WI38 (cell line): ENCODE measurements around the gene DGKZ.

Experiments
- H3K4me3 ChIP-seq: 2 replicates; pipeline ENCODE4 v1.5.1; 2011; ENCODE audit warnings: low read depth, mild to moderate bottlenecking, control low read depth, low read length
- TF ChIP-seq, protein P1 (sequence below): IDR thresholded peaks from 2 replicates; pipeline ENCODE4 v1.5.1; 2012; ENCODE audit warnings: low read depth, mild to moderate bottlenecking, control low read depth, low read length

The DGKZ gene

DNA sequence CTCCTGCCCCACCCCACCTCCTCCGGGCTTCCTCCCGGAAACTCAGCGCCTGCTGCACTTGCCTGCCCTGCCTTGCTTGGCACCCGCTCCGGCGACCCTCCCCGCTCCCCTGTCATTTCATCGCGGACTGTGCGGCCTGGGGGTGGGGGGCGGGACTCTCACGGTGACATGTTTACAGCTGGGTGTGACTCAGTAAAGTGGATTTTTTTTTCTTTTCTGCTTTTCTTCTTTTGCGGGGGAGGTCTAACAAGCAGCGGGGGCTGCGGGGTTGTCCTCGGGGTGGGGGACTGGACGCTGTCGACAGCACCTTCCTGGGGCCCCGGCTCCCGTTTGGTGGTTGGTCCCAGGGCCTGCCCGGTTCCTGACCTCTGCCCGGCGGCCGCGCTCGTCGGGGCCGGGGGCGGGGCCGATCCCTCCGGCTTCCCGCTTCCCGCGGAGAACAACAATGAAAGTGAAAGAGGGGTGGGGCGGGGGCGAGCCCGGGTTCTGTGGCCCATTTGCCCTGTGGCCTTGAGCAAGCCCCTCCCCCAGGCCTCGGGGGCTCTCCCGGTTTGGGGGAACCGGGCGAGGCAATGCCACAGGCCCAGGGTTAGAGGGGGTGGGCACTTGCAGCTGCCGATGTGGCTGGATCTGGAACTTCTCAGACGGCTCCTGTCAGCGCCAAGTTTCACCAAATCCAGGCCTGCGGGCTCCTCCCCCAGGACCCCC, 33.2 kb downstream of the DGKZ start:
- TF ChIP-seq, protein P1, sequence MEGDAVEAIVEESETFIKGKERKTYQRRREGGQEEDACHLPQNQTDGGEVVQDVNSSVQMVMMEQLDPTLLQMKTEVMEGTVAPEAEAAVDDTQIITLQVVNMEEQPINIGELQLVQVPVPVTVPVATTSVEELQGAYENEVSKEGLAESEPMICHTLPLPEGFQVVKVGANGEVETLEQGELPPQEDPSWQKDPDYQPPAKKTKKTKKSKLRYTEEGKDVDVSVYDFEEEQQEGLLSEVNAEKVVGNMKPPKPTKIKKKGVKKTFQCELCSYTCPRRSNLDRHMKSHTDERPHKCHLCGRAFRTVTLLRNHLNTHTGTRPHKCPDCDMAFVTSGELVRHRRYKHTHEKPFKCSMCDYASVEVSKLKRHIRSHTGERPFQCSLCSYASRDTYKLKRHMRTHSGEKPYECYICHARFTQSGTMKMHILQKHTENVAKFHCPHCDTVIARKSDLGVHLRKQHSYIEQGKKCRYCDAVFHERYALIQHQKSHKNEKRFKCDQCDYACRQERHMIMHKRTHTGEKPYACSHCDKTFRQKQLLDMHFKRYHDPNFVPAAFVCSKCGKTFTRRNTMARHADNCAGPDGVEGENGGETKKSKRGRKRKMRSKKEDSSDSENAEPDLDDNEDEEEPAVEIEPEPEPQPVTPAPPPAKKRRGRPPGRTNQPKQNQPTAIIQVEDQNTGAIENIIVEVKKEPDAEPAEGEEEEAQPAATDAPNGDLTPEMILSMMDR = no peak
- H3K4me3 ChIP-seq = peak overlapping the region; percentile 56

DNA sequence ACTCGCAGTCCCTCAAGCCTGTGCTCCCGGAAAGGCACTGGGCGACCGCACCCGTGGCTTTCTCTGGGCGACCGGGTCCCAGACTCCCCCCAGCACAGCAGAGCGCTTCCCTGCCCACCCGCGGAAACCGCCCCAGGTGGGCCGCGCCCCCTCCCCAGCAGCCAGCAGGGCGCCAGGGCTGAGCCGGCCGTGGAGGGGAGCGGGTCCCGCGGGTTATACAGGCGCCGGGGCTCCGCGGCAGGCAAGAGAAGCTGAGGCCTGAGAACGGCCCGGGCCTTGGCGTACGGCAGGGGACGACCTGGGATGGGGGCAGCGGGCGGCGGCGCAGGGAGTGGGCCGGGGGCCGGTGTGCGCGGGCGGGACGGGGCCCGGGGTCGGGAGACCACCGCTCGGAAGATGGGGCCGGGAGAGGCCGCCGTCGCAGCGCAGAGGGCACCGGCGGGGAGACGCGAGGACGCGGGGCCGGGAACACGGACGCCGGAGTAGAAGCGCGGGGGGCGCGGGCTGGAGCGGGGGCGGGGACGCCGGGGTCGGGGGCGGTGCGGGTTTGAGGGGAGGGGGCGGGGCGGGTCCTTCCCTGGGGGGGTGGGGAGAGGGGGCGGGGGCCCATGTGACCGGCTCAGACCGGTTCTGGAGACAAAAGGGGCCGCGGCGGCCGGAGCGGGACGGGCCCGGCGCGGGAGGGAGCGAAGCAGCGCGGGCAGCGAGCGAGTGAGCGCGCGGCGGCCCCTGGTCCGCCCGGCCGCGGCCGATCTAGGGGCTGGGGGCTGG, 34.0 kb downstream of the DGKZ start, which contains the start of gene MDK:
TSS of gene MDK (plus strand) at position 622 of the 771 bp plus-strand sequence. CDS start 389 bp downstream, outside the sequence.
- TF ChIP-seq, protein P1 = no peak
- peak within 1 kb of the TSS; percentile 64 for H3K4me3 ChIP-seq

DNA sequence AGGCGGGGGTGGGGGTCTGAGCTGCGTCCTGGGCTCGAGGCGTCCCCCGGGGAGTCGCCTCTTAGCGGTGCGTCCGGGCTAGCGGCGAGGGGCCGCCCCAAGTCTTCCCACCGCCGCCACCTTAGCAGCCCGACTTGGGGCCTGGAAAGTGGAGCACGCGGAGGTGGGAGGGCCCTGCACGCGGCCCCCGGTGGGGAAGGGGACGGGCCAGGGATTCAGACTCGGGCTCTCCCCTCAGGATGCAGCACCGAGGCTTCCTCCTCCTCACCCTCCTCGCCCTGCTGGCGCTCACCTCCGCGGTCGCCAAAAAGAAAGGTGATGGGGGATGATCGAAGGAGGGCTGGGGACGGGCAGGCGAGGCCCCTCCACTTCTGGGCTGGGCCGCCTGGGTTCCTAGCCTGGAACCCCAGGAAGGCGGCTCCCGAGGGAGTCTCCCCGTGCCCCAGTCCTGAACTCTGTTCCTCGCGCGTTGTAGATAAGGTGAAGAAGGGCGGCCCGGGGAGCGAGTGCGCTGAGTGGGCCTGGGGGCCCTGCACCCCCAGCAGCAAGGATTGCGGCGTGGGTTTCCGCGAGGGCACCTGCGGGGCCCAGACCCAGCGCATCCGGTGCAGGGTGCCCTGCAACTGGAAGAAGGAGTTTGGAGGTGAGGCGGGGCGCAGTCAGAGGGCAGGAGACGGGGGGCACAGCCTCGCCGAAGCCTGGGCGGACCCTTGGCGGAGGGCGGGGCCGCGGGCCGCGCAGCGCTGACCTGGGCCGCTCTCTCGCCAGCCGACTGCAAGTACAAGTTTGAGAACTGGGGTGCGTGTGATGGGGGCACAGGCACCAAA, 34.8 kb downstream of the DGKZ start:
- peak overlapping the region; percentile 64 for H3K4me3 ChIP-seq
- TF ChIP-seq, protein P1 = no peak

DNA sequence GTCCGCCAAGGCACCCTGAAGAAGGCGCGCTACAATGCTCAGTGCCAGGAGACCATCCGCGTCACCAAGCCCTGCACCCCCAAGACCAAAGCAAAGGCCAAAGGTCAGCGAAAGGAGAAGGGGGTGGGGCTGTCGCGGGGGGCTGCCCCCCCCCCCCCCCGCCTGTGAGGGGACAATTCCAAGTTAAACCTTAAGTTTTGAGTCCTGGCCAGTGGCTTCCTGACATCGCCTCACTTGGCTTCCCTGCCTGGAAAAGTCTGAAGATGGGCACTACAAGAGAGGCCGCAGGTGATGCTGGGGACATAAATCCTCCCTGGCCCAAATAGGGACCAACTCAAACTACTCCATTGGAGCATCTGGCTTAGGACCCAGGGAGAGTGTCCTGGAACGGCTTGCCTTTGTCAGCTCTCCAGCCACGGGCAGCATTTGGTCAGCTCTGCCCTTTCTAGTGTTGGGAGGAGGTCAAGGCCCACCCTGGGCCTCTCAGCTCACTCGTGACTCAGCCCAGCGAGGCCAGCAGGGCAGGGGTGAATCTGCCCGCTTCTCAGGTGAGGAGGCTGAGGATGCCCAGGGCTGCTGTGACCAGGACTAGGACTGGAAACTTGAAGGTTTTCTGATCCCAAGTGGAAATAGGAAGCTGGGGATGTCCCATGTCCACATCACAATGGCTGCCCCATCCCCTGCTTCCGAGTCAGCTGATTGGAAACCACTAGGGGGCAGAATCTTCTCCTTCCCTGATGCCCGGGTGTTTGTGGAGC, 35.6 kb downstream of the DGKZ start:
- TF ChIP-seq, protein P1 = peak; percentile 61
- peak overlapping the region; percentile 64 for H3K4me3 ChIP-seq

DNA sequence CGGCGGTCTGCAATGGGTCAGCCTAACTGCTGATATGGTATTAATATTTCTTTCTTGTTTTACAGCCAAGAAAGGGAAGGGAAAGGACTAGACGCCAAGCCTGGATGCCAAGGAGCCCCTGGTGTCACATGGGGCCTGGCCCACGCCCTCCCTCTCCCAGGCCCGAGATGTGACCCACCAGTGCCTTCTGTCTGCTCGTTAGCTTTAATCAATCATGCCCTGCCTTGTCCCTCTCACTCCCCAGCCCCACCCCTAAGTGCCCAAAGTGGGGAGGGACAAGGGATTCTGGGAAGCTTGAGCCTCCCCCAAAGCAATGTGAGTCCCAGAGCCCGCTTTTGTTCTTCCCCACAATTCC, 36.1 kb downstream of the DGKZ start:
- TF ChIP-seq, protein P1 = no peak
- no peak overlapping the region for H3K4me3 ChIP-seq

DNA sequence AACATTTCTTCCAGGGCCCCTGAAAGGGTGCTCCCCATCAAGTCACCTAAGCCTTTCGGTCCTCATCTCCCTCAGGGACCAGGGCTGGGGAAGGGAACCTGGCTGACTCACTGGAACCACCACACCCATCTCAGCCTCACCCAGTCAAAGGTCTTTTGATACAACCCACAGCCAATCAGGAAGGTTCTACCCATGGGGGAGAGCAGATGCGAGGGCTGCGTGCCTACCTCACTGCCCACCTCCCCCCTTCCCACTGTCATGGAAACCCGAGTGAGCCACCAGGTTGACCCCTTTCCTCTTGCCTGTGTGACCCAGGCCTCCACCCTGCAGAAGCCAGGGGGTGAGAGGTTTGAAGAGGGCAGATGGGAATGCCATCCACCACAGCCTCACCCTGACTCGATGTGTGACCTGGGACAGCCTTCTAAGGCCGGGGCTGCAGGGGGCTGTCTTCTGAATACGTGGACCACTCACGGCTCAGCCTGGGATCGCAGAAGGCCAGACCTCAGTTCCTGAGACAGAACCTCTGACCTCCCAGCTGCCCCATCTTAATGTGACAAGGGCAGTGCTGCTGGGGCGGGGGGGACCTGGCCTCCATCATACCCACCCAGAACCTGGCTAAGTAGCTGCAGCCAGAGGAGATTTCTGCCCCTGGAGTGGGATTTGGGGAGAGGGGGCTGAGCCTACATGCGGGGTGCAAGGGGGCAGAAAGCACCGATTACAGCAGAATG, 36.9 kb downstream of the DGKZ start:
- H3K4me3 ChIP-seq = no peak overlapping the region
- TF ChIP-seq, protein P1 = no peak
